ENCODE data around the gene HSPH1. TPM values are rescaled to one million over a fixed set of nuclear protein-coding genes. Genes with fewer than 3 reads are reported as not detected.

The HSPH1 gene
- total and polyA plus RNA-seq, 10 of the 15 experiments (the other 5 are each of a cell fraction or from before 2014, with no cell fraction given) = 40.2 to 159 (median 92.6) TPM

- Histone ChIP-seq H3K4me1 (ENCODE audit: control insufficient read depth, insufficient read depth, low read length) (no peaks in the 10 kb centered on the region), H3K9ac (ENCODE audit: control insufficient read depth, insufficient read depth, low read length) (no peak overlapping the region), H3K4me3 (no peak overlapping the region), H3K27me3 (replicated peaks in 1 of 2; ENCODE audit: control insufficient read depth in 2 of 2, insufficient read depth in 2 of 2, low read length in 1 of 2) (no peaks in the 10 kb centered on the region), H3K79me2 (ENCODE audit: control insufficient read depth, insufficient read depth, low read length) (no peaks in the 10 kb centered on the region), H3K9me3 (replicated peaks; ENCODE audit: control insufficient read depth, insufficient read depth, low read length) (no peaks in the 10 kb centered on the region), H4K20me1 (ENCODE audit: control insufficient read depth, insufficient read depth) (no peaks in the 10 kb centered on the region), H3K4me2 (ENCODE audit: control insufficient read depth, insufficient read depth) (no peak overlapping the region), H3K36me3 (ENCODE audit: control insufficient read depth in 2 of 2, insufficient read depth in 2 of 2, low read length in 1 of 2) (no peaks in the 10 kb centered on the region), H3K27ac (ENCODE audit: control insufficient read depth, insufficient read depth) (no peak overlapping the region), H2AFZ (ENCODE audit: control insufficient read depth, low read depth, low read length) (no peak overlapping the region)
- in situ Hi-C loops (cut with MboI) (no loop called here), intact Hi-C loops (cut with micrococcal nuclease; ENCODE audit: unreplicated experiment) (no loop called here)
- ChIA-PET CTCF (no interaction called here), SMC1A (ENCODE audit: uncharacterized antibody, unreplicated experiment) (no interaction called here), POLR2A (no interaction called here), RAD21 (ENCODE audit: unreplicated experiment) (no interaction called here)
- BruUV-seq (replicated peaks) = no TSS peak
- DNase-seq (ENCODE audit: low read depth, low spot score) (no peak), FAIRE-seq (no peak), ATAC-seq (no peak)
- TF ChIP-seq ZBTB40 (IDR thresholded peaks at IDR 0.05; ENCODE audit: borderline replicate concordance) = no peak
- TF ChIP-seq SREBF2 (IDR thresholded peaks at IDR 0.05; ENCODE audit: low read length) = no peak
- no peak for TF ChIP-seq ZNF622 (IDR thresholded peaks at IDR 0.05)
- no peak for TF ChIP-seq REST (IDR thresholded peaks at IDR 0.05; ENCODE audit: low read depth, low read length)
- no peak for TF ChIP-seq NR2C1 (IDR thresholded peaks at IDR 0.05)
- TF ChIP-seq FOS (IDR thresholded peaks at IDR 0.05; ENCODE audit: borderline replicate concordance, extremely low read depth, insufficient read length) = no peak
- TF ChIP-seq POLR2A (IDR thresholded peaks at IDR 0.05; ENCODE audit: low read depth, low read length) = no peak
- TF ChIP-seq RB1 (IDR thresholded peaks at IDR 0.05; ENCODE audit: borderline replicate concordance) = no peak
- 47% methylated on average over 7 of the region's 8 CpGs for WGBS (ENCODE audit: insufficient coverage, insufficient replicate concordance, low lambda C conversion rate, missing lambda C conversion rate)
Measured at GRCh38 chr13:31129419-31129818, 32.3 kb downstream of the HSPH1 start.
